Spleen (tissue), 7 donors: ENCODE measurements around the gene AKAP9.

Experiments used
- CTCF ChIP-seq, 11 experiments: fragments of 200-600 bp in 7 of 11; fragments of 450-650 bp in 4 of 11; sonication (generic) in 4 of 11; IDR thresholded peaks in 8 of 11; conservative IDR thresholded peaks in 3 of 11; 1 replicate in 7 of 11; 2 replicates in 4 of 11; pipeline versions ENCODE4 v1.4.0 to v1.8.0; 2016 to 2021; ENCODE audit warnings: antibody characterized with exemption in 11 of 11, inconsistent platforms in 4 of 11, mild to moderate bottlenecking in 1 of 11
- POLR2A ChIP-seq, 3 donors: fragments of 450-650 bp; IDR thresholded peaks; one replicate each; pipeline ENCODE4 v1.5.1; 2017; ENCODE audit warnings: antibody characterized with exemption in 3 of 3, mild to moderate bottlenecking in 1 of 3
- donor health status: DM: no; HTN: no; CAD: no; lungs with moderate emphysema.
- donor health status: DM: no; HTN: no; CAD: no.
- donor health status: DM: no; HTN: no; CAD: no.

DNA sequence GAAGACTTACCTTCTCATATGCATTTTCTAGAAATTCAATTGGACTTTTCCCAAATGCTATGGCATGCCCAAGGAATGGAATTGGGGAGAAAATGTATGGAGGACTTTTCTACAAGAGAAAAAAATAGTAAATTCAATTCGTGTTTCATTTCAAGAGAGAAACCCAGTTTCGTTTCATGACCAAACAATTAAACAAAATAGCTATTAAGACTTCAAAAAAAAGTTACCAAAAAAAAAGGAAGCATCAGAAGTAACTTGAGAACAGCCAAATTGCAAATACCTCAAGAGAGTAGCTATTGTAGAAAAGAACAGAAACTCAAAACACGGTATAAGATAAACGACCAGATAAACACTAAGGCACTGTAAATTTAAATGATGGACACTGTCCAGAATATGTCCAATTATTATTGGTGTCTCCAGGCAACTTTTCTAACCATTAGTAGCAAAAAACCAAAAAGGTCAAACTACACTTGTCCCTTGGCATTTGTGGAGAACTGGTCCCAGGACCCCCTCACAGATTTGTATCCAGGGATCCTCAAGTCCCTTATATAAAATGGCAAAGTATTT lies 191.2 kb downstream of the AKAP9 start:
- no peak for TF ChIP-seq CTCF (IDR thresholded peaks at IDR 0.05 in 8 of 11, conservative IDR thresholded peaks at IDR 0.05 in 3 of 11)
- TF ChIP-seq POLR2A (IDR thresholded peaks at IDR 0.05), result no peak
